ENCODE measurements around the gene EMD.
A peak's percentile ranks its signal among the peaks of the same experiment; 100 is the strongest.
"Not testable (repeated sequence)": the region's sequence is repeated elsewhere in the genome, so short reads cannot be mapped to it uniquely, and the experiment has no call there.

EMD gene

GRCh38 chrX:154389812-154390747 lies 11.0 kb downstream of the EMD start:
- not testable (repeated sequence) for H3K27ac ChIP-seq (ENCODE audit: low read depth, low read length); H3K9me3 ChIP-seq (ENCODE audit: insufficient read depth, low read length); H3F3A ChIP-seq (ENCODE audit: insufficient read depth); H3K4me3 ChIP-seq (ENCODE audit: insufficient read depth, low read length, poor library complexity, severe bottlenecking); H3K9ac ChIP-seq (ENCODE audit: low read length); H3K9me2 ChIP-seq (replicated peaks; ENCODE audit: insufficient read depth, low read length); H3K36me3 ChIP-seq (ENCODE audit: low read length); H3K27me3 ChIP-seq (ENCODE audit: low read length); H3K4me2 ChIP-seq (ENCODE audit: low read depth, low read length, poor library complexity, severe bottlenecking); H3K79me2 ChIP-seq (ENCODE audit: insufficient read depth, low read length); H4K20me1 ChIP-seq (ENCODE audit: low read depth, low read length); H2AFZ ChIP-seq (ENCODE audit: low read depth, low read length, severe bottlenecking)

- not testable (repeated sequence) for H2AFZ ChIP-seq (ENCODE audit: low read depth, low read length, severe bottlenecking); H3K9ac ChIP-seq (ENCODE audit: low read length); H3K9me3 ChIP-seq (ENCODE audit: insufficient read depth, low read length); H3K4me3 ChIP-seq (ENCODE audit: insufficient read depth, low read length, poor library complexity, severe bottlenecking); H3K27ac ChIP-seq (ENCODE audit: low read depth, low read length); H3K79me2 ChIP-seq (ENCODE audit: insufficient read depth, low read length); H4K20me1 ChIP-seq (ENCODE audit: low read depth, low read length); H3K9me2 ChIP-seq (replicated peaks; ENCODE audit: insufficient read depth, low read length); H3K4me2 ChIP-seq (ENCODE audit: low read depth, low read length, poor library complexity, severe bottlenecking); H3K27me3 ChIP-seq (ENCODE audit: low read length)
- Histone ChIP-seq H3K36me3 (ENCODE audit: low read length) (peaks cover 12% of the 10 kb centered on the region), H3F3A (ENCODE audit: insufficient read depth) (peaks cover 30% of the 10 kb centered on the region)
These were observed 17.3 kb downstream of the EMD start for GRCh38 chrX:154396363-154396762.

- Histone ChIP-seq H3K4me2 (ENCODE audit: low read depth, low read length, poor library complexity, severe bottlenecking) (peak overlapping the region; percentile 98), H3K27ac (ENCODE audit: low read depth, low read length) (peak overlapping the region; percentile 93), H3K9me2 (replicated peaks; ENCODE audit: insufficient read depth, low read length) (no peaks in the 10 kb centered on the region), H4K20me1 (ENCODE audit: low read depth, low read length) (no peaks in the 10 kb centered on the region; the same call in 1 of the 2 replicates), H3K9me3 (ENCODE audit: insufficient read depth, low read length) (no peaks in the 10 kb centered on the region), H3K27me3 (ENCODE audit: low read length) (no peaks in the 10 kb centered on the region), H3K4me3 (ENCODE audit: insufficient read depth, low read length, poor library complexity, severe bottlenecking) (peak overlapping the region; percentile 64), H2AFZ (ENCODE audit: low read depth, low read length, severe bottlenecking) (no peak overlapping the region), H3K36me3 (ENCODE audit: low read length) (peaks cover 12% of the 10 kb centered on the region), H3K9ac (ENCODE audit: low read length) (peak overlapping the region; percentile 99), H3K79me2 (ENCODE audit: insufficient read depth, low read length) (peaks cover 10% of the 10 kb centered on the region; the same call in 1 of the 2 replicates), H3F3A (ENCODE audit: insufficient read depth) (peaks cover 38% of the 10 kb centered on the region)
- TF ChIP-seq EZH2phosphoT487 (conservative IDR thresholded peaks at IDR 0.05; ENCODE audit: low read length): no peak
- no peak for TF ChIP-seq CTCF (IDR thresholded peaks at IDR 0.05; ENCODE audit: insufficient read depth, low read length, poor library complexity, severe bottlenecking)
These were observed 18.1 kb downstream of the EMD start for GRCh38 chrX:154396973-154397887.

- H4K20me1 ChIP-seq (ENCODE audit: low read depth, low read length): no peaks in the 10 kb centered on the region; the same call in 1 of the 2 replicates
- peak within 1 kb of the TSS; percentile 98 for H3K4me2 ChIP-seq (ENCODE audit: low read depth, low read length, poor library complexity, severe bottlenecking)
- peaks cover 42% of the 10 kb centered on the region for H3F3A ChIP-seq (ENCODE audit: insufficient read depth)
- no peaks in the 10 kb centered on the region for H3K9me2 ChIP-seq (replicated peaks; ENCODE audit: insufficient read depth, low read length)
- TF ChIP-seq CTCF (IDR thresholded peaks at IDR 0.05; ENCODE audit: insufficient read depth, low read length, poor library complexity, severe bottlenecking) (no peak), EZH2phosphoT487 (conservative IDR thresholded peaks at IDR 0.05; ENCODE audit: low read length) (no peak)
- H3K4me3 ChIP-seq (ENCODE audit: insufficient read depth, low read length, poor library complexity, severe bottlenecking): peak within 1 kb of the TSS; percentile 92
- peak within 1 kb of the TSS; percentile 93 for H3K27ac ChIP-seq (ENCODE audit: low read depth, low read length)
- no peaks in the 10 kb centered on the region for H3K9me3 ChIP-seq (ENCODE audit: insufficient read depth, low read length)
- no peak within 1 kb of the TSS for H2AFZ ChIP-seq (ENCODE audit: low read depth, low read length, severe bottlenecking)
- peak within 1 kb of the TSS; percentile 99 for H3K9ac ChIP-seq (ENCODE audit: low read length)
- H3K36me3 ChIP-seq (ENCODE audit: low read length): peaks cover 12% of the 10 kb centered on the region
- peaks cover 10% of the 10 kb centered on the region; the same call in 1 of the 2 replicates for H3K79me2 ChIP-seq (ENCODE audit: insufficient read depth, low read length)
- H3K27me3 ChIP-seq (ENCODE audit: low read length): no peaks in the 10 kb centered on the region
These were observed 19.0 kb downstream of the EMD start, which contains the start of gene RPL10 for GRCh38 chrX:154397888-154398667. RPL10 (plus strand) TSS chrX:154398377; CDS start chrX:154398520, 143 bp downstream.

Data from SU-DHL-6 (cell line).